Activated naive CD4-positive, alpha-beta T cell treated with anti-CD3 and anti-CD28 coated beads, Interleukin-2, amount 50 U/mL, for 16 hours (primary cell): Measurements from ENCODE around the gene HCLS1.
"Not testable (repeated sequence)": the region's sequence is repeated elsewhere in the genome, so short reads cannot be mapped to it uniquely, and the experiment has no call there.

Experiments
- DNase-seq: peaks from one replicate; pipeline ENCODE4 v3.0.0-alpha.2; 2020

The HCLS1 gene

DNA sequence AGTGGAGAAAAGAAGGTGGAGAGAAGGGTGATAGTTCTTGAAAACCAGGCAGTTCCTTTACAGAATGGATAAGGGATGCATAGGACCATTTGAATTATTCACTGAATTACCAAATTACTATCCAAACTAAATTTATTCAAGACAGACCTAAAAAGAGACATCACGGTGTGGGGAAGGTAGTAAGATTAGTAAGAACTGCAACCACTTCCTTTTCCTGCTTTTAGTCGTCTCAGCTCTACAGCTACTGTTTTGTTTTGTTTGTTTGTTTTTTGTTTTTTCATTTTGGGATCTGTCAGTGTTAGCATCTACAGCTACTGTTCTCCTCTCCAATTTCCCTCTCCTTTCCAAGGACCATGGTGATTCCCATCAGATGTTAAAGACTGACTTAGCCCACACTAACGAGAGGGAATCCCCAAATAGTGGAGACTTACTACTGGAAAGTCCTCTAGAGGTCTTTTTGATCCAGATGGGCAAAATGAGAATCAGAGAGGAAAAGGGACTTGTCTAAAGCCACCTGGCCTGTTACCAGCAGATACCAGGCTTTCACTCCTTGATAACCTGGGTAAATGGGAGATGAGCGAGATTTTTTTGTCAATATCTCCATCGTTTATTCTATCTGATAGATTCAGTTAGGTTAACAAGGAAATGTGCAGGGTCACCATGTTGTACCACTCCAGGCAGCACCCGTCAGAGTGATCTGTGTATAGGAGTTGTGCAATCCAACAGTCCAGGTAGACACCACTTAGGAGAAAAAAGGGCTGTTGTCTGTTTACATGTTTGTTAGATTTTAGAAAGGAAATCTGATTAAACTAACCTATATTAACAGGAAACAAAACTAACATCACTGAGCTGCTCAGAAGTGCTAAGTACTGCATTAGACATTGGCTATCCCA lies 6.0 kb downstream of the HCLS1 start:
- DNase-seq: no peak

DNA sequence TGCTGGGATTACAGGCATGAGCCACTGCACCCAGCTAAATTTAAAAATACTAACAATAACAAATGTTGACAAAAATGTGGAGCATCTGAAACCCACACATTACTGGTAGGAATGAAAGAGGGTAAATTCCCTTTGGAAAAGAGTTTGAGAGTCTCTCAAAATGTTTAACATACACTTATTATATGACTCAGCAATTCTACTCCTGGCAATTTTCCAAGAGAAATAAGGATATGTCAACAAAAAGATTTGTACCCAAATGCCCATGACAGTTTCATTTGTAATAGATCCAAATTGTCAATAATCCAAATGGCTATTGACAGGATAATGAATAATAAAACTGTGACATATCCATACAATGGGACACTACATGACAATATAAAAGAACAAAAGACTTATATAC lies 9.0 kb downstream of the HCLS1 start:
- no peak for DNase-seq

DNA sequence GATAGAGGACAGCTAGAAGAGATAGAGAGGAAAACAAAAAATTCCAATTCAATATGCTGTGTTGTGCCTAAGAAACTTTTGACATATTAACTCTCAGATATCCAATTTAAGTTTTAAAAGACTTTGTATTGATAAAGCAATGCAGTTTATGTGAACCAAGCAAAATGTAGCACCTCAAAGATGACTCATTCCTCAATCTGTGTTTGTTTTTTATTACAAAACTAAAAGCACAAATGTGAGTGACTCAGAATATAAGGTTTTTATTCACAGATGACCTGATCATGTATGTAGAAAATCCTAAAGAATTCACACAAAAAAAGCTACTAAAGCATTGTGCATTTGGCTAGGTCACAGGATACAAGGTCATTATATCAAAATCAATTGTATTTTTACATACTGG lies 11.1 kb downstream of the HCLS1 start:
- DNase-seq: no peak

DNA sequence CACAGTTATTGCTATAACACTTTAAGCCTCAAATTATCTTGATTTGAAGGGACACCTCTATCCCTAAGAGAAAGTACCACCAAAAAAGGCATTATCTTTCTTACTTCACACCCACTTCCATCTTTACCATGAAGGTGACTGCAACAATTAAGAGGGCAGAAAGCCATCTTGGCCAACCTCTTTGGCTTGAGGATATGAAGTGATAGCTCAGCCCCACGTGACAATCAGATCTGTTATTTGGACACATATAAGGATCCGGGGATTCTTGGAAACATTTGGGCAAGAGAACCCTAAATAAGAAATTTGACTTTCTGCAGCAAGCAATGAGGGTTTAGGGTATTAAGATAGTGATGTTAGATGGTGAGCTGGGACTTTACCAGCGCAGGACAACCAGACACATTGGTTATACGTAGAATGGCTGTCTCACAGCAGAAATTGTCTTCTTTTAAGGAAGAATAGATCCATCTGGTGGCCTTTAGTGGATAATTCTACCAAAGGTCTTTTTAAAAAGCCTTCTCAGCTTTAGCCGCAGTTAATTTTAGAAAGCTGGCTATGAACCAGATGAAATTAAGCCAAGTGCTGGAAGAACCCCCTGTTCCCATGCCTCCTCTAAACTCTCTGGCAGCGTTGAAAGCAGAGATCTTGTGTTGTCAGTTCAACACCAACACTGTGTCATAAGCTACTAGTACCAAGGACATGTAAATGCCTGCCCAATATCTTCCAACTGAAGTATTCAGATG lies 12.3 kb downstream of the HCLS1 start:
- DNase-seq: no peak

DNA sequence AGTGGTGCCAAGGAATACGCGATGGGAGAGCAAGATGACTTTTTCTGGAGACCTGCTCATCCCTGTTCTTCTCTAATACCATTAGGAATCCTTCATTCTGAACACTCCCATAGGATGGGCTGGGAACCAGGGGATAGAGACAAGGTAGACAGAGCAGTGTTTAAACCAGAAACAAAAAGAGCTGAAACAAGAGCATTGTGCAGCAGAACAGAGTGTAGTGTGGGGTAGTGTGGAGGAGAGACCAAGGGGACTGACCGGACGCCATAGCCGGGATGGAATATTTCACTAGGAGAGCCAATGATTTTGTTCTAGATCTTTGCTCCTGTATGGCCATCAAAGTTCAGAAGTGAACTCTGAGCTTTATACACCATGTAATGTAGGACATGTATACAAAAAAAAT lies 15.6 kb downstream of the HCLS1 start:
- DNase-seq: no peak

DNA sequence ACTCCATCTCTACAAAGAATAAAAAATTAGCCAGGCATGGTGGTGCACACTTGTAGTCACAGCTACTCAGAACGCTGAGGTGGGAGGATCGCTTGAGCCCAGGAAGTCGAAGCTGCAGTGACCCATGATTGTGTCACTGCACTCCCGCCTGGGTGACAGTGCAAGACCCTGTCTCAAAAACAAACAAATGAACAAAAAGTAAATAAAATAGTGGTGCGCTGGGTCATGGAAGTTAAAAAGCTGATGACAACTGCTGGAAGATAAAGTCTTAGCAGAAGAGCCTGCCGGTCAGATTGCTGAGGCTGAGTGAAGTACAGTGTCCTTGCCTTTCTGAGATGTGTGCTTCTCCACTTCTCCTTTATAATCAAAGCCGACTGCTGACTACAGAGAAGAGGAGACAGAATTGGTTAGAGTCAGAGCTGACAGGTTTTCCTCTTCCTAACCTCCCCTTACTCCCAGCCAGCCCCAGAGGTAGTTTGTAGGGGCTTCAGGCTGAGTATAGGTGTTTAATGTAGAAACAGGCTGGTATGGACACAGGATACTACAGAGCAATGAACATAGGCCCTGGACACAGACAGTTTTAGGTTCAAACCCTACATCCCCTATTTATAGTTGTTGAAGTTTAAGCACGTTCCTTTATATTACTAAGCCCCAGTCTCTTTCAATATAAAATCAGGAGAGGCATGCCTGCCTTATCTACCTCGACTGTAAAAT lies 17.9 kb downstream of the HCLS1 start:
- no peak for DNase-seq

DNA sequence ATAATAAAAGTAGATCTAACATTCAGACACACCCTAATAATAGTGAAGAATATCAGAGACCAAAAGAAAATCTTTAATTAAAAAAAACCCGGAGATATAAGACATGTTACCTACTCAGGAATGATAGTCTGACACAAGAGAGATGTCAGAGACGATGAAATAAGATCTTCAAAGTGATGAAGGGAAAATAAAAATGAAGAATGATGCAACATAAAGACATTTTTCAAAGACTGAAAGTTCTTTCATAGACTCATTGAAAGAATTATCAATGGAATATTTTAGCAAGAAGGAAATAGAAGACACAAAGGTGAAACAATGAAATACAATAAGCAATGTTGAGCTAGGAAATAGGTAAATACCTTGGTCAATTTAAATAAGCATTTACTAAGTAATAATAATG lies 19.6 kb downstream of the HCLS1 start:
- DNase-seq: no peak

DNA sequence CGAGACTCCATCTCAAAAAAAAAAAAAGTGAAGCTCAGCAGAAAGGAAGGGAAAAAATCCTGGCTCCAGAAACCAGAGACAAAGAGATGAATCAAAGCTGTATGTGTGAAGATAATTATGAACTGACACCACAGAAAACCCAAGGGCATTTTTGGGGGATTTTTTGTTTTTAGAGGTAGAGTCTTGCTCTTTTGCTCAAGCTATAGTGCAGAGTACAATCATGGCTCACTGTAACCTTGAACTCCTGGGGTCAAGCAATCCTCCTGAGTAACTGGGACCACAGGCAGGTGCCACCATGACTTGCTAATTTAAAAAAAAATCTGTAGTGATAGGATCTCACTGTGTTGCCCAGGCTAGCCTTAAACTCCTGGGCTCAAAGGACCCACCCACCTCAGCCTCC lies 22.8 kb downstream of the HCLS1 start:
- DNase-seq: no peak

DNA sequence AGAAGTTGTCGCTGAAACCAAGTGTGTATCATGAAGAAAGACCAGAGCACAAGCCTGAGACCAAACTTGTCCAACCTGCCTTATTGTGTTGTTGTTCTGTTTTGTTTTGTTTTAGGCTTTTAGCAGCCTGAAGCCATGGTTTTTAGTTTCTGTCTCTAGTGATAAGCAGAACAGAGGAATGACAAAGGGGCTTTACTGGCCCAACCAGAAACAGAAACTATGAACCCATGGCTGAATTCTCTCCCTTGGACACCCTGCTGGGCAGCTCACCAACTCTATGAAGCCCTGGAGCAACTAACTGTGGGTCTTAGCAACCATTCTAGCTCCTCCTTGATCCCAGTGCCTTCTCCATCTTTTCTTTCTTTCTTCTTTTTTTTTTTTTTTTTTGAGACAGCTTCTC lies 30.3 kb downstream of the HCLS1 start:
- DNase-seq: no peak

DNA sequence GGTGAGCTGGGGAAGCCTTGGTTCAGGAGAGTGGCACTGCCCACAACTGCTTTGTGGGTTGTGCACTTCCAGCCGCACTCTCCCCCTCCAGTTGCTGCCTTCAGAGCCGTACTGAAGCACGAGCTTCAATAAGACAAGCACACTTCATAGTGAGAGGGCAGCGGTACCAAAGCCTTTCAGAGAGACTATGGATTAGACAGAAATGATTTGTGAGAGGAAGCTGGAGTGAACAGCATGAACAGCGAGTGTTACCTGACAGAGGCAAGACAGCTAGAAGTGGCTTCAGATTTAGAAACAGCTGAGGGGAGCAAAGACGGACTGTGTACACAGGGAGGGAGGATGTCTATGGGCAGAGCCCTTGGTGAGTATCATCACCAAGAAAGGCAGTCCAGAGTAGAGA lies 31.1 kb downstream of the HCLS1 start:
- no peak for DNase-seq

DNA sequence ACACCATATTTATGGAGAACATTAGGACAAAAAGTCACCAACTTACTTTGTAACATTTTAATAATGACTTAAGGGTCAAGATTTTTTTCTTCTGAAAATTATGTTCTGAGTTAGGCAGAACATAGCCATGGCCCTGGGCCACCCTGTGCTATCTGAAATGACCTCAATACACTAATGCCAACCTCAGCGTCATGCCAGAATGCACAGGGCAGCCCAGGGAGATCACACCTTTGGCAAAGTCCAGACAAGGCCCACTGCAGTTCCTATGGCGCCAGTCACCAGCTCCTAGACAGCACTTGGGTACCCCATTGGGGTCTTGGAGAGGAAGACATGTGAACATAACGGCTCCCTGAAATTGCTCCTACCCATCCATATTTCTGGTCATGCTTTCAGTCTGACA lies 33.1 kb downstream of the HCLS1 start:
- no peak for DNase-seq

DNA sequence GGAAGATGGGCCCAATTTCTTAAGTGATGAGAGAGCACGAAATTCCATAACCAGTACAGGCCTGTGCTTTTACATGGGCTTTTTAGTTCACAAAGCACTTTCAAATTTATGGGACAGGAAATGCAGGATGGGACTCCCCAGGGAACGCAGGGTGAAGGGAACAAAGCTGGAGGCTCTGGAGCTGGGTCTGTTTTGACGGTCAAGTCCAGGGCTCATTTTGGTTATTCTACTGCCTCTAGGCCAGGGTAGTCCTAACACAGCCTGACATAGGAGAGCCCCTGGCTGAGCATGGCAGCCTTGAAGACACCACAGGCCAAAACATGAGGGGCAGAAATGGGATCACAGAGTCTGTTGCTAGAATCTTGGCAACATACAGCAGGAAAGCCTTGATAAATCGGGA lies 33.5 kb downstream of the HCLS1 start:
- DNase-seq: no peak

DNA sequence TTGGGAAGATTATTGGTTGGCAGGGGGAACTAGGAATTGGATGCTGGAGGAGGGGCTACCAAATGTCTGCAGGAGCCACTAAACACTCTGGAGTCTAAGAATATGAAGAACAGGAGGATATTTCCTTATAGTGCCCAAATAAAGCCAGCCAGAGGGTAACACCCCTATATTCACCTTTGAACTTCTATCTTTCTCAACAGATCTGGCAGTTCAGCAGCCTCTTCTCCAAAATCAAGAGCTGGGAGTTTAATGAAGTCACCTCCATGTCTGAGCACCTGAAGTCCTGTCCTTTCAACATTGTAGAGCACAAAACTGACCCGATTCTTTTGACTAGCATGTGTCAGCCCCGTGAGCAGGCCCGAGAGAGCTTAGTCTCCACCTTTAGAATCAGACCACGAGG lies 34.2 kb downstream of the HCLS1 start:
- no peak for DNase-seq

DNA sequence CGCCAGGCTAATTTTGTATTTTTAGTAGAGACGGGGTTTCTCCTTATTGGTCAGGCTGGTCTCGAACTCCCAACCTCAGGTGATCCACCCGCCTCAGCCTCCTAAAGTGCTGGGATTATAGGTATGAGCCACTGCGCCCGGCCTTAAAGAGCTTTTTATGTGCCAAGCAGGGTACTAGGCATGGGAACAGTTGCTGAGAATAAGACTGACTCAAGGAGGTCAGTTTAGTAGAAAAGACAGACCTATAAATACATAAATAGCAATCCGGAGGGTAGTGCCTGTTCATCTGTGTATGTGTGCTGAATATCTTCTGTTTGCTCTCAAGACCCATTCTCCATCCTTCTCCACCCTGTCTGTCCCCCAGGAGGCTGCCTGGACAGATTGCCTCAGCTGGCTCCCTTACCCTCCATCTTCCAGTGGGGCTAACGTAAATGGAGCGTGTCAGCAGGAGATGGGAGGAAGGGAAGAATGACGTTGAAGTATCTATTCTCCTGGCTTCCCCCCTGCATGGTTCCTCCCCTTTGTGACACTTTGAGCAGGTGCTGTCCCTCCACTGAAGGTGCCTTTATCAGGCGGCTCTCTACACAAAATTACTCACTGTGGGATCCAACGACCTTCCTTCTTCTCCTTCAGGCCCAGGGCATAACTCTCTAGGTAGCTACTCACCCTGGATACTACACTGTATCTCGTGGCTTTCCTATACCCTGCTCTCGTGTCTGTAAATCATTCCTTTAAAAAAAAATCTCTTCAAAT lies 36.4 kb downstream of the HCLS1 start:
- no peak for DNase-seq

DNA sequence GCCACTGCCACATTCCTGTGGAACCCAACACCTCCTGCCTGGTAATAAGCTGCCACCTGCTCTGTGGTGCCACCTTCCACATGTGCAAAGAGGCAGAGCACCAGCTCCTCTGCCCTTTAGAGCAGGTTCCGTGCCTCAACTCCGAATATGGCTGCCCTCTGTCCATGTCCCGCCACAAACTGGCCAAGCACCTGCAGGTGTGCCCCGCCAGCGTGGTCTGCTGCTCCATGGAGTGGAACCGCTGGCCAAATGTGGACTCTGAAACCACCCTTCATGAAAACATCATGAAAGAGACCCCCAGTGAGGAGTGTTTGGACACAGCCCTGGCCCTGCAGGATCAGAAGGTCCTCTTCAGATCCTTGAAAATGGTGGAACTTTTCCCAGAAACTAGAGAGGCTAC lies 39.2 kb downstream of the HCLS1 start:
- DNase-seq: no peak

DNA sequence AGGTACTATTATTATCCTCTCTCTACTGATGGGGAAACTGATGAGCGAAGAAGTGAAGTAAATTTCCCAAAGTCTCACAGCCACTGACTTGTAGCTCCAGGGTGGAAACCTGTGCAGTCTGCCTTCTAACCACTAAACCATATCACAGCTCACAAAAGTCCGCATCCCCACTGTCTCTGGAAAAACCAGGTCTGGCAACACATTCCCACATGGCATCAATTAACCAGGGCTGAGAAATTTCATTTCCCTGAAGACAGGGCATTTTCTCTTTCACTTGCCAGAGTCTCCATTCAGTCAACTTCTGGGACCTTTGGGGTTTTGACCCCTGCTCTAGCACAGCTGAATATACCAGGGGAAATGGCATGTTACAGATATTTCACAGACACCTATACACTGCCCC lies 41.0 kb downstream of the HCLS1 start:
- DNase-seq: no peak

DNA sequence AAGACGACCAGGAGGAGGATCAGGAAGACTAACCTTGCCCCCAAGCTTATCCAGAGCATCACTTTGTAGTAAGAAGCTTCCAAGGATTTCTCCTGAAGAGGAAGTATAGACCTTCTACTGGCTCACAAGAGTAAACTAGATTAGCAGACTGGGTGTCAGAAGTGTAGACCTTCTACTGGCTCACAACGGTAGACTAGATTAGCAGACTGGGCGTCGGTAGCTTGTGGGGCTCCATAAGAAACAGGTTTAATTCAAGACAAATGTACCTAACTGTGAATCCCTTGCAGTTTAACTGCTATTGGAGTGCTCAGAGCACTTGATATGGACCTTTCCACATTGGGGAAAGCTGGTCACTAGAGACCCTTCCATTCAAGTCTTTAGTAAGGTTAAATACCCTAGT lies 54.6 kb downstream of the HCLS1 start:
- no peak for DNase-seq

DNA sequence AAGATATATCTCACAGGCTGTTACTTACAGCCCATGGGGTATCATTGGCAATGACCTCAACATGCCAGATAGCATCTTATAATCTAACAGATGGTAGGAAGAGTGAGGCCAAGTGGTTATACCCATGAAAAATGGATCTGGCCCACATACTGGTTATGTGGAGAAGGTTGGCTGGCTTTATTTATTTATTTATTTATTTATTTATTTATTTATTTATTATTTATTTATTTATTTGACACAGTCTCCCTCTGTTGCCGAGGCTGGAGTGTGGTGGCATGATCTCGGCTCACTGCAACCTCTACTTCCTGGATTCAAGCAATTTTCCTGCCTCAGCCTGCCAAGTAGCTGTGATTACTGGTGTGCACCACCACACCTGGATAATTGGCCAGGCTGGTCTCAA lies 55.9 kb downstream of the HCLS1 start:
- DNase-seq: no peak

DNA sequence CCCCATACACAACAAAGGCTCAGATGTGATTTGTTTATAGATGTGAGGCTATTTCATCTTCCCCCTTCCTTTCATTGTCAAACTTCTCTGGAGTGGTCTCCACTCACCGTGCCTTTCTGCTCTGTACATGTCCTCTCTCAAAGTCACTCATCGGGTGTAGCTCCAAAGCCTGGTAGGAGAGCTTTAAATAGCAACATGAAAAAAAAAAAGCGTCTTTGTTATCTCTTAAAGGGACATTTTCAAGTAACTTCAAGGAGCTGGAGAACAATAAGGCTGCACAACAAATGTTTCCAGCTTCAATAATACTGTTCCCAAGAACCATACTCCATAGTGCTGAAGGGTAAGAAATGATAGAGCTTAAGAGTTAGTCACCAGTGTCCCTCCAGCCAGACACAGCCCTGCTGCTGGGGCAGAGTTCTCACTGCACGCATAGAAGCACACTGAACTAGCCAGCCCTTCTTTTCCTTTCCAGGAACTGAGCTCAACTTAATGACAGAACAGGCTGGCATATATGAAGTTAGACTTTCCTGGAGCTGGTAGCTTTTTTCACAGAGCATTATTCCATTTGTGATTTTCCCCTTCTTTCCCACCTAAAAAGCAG lies 59.4 kb downstream of the HCLS1 start:
- no peak for DNase-seq

DNA sequence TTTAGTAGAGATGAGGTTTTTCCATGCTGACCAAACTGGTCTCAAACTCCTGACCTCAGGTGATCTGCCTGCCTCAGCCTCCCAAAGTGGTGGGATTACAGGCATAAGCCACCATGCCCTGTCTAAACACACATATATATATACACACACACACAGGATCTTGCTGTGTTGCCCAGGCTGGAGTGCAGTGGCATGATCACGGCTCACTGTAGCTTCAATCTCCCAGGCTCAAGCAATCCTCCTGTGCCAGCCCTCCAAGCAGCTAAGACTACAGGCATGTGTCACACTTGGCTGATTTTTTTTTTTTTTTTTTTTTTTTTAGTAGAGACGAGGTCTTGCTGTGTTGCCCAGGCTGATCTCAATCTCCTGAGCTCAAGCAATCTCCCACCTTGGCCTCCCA lies 60.8 kb downstream of the HCLS1 start:
- DNase-seq: not testable (repeated sequence)

DNA sequence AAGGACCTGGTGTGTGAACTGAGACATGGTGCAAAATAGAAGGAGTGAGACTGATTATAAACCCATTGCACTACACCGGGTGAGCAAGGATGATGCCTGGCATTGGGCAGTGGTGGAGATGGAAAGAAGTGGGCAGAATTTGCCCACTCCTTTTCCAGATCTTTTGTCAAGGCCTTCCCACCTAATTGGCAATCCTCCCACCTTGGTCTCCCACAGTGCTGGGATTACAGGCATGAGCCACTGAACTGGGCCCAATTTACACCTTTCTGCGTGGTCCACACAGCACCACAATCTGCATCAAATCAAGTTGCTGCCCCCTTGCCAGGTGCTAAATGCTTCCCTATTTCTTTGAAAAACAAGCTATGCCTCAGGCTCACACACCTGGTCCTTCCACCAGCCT lies 62.1 kb downstream of the HCLS1 start:
- no peak for DNase-seq

DNA sequence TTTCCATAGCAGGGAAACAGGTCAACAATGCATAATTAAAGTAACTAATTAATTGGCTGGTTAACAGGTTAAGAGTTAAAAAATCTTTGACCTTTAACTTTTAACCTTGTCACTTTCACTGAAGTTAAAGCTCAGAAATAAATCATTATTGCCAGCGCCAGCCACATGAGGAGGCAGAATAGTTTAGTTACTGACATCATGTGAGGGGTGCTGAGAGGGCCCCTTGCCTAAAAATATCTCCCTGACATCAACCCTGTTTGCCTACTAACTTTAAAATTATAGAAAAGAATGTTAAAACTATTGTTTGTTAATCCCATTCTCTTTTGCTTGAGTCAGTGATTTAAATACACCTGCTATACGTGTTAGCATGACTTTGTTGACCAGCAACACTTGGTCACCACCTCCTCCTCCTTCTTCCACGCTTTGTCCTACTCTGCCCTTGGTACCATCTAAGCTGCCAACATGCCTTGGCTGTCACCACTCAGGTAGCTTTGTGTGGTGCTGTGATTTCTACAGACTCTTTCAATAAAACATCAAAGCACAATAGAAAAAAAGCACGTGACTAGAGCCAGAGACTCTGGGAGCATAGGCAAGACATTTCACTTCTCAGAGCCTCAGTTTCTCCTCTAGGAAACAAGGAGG lies 64.8 kb downstream of the HCLS1 start:
- no peak for DNase-seq
